GM18951 (cell line): Measurements from ENCODE around the gene BMPR1A.
"Not testable (repeated sequence)": the region's sequence is repeated elsewhere in the genome, so short reads cannot be mapped to it uniquely, and the experiment has no call there.

Source experiments
- POLR2A ChIP-seq: IDR thresholded peaks from 4 replicates; pipeline ENCODE4 v1.6.1; 2011; ENCODE audit warnings: mild to moderate bottlenecking; ENCODE audit not compliant: insufficient read length, insufficient read depth; ENCODE audit errors: extremely low read depth
- in situ Hi-C: fragments of 300-500 bp; cut with MboI; formaldehyde crosslinking; loops from one replicate; pipeline ENCODE4 v1.12.0; 2022; ENCODE audit warnings: low sequenced_read_pairs, mixed read lengths, inconsistent platforms; ENCODE audit not compliant: unreplicated experiment

BMPR1A gene

GRCh38 chr10:86932674-86933073 lies 176.3 kb downstream of the BMPR1A start:
- in situ Hi-C loops, result no loop called here
- no peak for TF ChIP-seq POLR2A

DNA sequence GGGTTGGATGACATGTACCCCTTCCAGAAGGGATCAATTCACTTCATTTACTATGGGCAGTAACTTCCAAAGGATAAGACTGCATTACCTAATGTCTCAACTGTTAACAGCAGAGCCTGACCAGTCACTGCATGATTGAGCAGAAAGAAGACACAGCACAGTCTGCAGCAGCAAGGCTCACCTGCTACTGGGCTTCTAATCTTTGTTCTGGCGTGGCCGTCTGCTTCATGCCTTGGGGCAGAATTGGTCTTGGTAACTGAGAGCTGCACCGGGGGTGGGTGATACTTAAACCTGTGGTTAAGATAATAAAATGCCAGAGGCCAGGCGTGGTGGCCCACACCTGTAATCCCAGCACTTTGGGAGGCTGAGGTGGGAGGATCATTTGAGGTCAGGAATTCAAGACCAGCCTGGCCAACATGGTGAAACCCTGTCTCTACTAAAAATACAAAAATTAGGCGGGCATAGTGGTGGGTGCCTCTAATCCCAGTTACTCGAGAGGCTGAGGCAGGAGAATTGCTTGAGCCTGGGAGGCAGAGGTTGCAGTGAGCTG lies 177.8 kb downstream of the BMPR1A start:
- in situ Hi-C loops, result not testable (repeated sequence)

DNA sequence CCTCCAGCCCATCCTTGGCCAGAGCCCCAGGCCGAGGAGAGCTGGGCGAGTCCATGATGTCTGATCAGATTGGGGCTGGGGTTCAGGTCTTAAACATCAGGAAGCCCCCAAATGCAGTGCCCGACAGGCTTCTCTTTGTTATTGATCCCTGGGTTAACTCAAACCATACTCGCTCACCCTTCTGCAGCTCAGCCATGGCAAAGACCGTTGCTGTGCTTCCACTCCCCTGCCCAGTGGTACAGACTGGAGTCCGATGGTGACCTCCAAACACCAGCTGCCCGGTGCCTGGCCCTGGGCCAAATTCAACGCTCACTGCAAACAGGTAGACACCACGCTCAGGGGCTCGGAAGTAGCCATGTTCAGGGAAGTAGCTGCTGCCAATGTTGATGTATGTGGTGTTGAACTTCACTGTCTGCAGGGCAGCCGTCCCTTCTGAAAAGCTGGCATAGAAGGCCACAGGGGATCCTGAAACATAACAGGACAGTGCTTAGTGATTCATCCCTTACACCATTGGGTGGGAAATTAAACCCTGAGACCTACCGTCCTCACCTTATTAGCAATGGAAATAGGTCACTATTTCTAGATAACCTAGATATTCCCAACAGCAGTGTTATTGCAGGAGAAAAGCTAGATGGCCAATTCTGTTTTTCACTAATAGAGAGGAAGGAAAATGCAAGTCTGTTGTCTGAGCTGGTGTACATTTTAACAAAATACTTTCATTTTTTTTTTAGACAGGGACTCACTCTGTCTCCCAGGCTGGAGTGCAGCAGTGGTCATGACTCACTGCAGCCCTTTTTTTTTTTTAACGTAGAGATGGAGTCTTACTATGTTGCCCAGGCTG lies 180.5 kb downstream of the BMPR1A start:
- TF ChIP-seq POLR2A, result no peak
- in situ Hi-C loops, result no loop called here

DNA sequence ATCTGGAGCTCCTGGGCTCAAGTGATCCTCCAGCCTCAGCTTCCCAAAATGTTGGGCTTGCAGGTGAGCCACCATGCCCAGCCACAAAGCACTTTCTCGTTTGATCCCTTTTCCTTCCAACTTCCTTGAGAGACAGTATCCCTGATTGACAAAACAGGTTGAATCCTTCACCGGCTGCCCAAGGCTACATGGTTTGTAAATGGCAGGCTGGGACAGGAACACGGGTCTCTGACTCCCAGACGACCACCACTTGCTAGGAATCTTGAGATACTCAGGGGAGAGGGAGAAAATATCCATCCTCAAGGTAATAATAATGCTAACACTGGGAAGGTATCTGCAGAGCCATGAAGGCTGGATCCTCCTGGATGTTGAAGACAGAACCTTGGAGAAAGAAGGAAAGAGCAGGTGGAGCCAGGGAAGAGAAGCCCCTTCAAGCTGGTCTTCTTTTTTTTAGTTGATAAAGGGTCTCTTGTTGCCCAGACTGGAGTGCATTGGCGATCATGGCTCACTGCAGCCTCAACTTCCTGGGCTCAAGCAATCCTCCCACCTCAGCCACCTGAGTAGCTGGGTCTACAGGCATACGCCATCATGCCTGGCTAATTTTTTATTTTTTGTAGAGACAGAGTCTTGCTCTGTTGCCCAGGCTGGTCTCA lies 181.2 kb downstream of the BMPR1A start:
- in situ Hi-C loops, result no loop called here
- TF ChIP-seq POLR2A, result no peak

GRCh38 chr10:86938260-86938659 lies 181.8 kb downstream of the BMPR1A start:
- in situ Hi-C loops, result no loop called here
- TF ChIP-seq POLR2A, result no peak

GRCh38 chr10:86940076-86940475 lies 183.7 kb downstream of the BMPR1A start:
- in situ Hi-C loops, result not testable (repeated sequence)

GRCh38 chr10:86940677-86941076 lies 184.3 kb downstream of the BMPR1A start:
- in situ Hi-C loops, result no loop called here
- TF ChIP-seq POLR2A, result no peak

DNA sequence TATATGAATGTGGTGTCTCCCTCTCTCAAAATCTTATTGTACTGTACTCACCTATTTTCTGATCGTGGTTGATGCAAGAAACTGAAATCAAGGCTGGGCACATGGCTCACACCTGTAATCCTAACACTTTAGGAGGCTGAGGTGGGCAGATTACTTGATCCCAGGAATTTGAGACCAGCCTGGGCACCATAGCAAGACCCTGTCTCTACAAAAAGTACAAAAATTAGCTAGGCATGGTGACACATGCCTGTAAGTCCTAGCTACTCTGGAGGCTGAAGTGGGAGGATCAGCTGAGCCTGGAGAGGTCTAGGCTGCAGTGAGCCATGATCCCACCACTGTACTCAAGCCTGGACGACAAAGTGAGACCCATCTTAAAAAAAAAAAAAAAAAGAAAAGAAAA lies 185.0 kb downstream of the BMPR1A start:
- no peak for TF ChIP-seq POLR2A
- in situ Hi-C loops, result no loop called here

DNA sequence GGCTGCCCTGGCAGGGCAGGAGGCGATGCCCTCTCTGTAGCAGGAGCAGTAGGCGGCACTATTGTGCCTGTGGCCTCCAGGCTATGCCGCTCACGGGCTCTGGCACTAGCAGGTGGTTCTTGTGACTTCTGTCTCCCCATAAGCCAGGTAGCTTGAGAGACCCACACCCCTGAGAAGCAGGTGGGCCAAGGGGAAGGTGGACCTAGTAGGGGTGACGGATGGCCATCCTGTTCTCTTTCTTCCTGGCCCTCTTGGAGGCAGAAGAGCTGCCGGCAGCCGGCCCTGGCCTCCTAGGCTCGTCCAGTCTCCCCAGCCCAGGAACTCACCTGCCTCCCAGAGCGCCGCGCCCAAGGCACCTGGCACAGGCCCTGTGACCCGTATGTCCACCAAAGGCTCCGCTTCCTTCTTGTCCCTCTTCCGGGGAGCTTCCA lies 185.6 kb downstream of the BMPR1A start:
- in situ Hi-C loops, result no loop called here
- no peak for TF ChIP-seq POLR2A

- TF ChIP-seq POLR2A, result no peak
- in situ Hi-C loops, result no loop called here
Observed at GRCh38 chr10:86942441-86943315, 186.3 kb downstream of the BMPR1A start.

DNA sequence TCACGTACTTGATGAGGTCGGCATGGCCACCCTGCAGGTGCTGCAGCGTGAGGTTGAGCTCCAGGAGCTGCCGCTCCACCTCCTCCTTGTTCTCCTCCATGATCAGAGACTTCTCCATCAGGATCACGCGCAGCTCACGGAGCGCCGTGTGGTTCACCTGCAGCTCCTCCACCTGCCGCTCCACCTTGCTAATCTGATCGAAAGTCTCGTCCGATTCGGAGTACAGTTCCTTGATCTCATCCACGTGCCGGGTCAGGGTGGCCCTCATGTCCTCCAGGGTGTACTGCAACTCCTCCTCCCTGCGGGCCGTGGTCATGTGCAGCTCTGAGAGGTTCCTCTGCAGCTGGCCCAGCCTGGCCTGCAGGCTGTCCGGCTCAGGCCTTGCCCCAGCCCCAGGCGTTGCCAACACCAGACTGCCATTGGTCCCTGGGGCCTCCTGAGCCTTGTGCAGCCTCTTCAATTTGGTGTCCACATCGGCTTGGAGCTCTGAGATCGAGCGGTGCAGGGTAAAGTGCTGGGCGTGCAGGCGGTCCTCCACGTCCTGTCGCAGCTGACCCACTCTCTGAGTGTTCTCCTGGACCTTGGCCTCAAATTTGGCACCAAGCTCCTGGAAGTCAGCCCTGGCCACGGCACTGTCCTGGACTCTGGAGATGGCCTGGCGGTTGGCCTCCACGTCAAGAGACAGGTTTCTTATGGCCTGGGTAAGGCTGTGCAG lies 187.1 kb downstream of the BMPR1A start:
- TF ChIP-seq POLR2A, result no peak
- in situ Hi-C loops, result no loop called here

- TF ChIP-seq POLR2A, result no peak
- in situ Hi-C loops, result no loop called here
Observed at GRCh38 chr10:86944031-86944419, 187.6 kb downstream of the BMPR1A start.

DNA sequence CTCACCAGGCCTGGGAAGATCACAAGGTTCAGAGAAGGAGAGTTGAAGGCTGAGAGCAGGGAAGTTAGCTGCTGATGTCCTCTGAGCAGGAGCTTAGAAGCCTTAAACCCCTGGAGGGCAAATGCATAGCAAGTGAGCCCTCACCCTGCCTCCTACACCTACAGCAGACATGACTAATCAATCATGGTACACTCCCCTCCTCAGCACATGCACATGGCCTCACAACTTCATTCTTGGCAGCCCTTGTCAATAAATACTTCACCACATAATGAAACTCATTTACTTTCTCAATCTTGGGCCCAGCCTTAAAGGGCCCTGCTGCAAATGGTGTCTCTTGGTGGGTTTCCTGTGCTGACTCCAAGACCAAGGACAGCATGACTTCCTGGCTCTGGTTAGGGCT lies 188.1 kb downstream of the BMPR1A start:
- in situ Hi-C loops, result no loop called here
- TF ChIP-seq POLR2A, result no peak
